ENCODE results near the gene JADE2.

DNA sequence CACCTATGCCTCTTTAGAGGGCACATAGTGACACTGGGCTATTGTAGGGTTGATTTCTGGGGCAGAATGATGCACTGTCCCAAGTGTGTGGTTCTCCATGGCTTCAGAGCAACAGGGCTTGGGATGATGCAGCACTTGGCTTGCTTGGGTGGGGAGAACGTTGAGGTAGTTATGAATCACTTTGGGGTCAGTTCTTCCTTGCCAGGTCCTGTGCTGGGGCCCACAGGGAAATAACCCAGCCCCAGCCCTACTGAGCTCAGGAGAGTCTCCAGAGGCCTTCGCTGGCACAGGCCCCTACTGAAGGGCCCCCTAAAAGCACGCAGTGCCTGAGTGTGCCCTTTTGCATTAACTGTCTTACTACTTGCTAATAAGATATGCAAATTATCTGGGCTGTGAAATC, 24.2 kb downstream of the JADE2 start:
- TF ChIP-seq, protein P1, sequence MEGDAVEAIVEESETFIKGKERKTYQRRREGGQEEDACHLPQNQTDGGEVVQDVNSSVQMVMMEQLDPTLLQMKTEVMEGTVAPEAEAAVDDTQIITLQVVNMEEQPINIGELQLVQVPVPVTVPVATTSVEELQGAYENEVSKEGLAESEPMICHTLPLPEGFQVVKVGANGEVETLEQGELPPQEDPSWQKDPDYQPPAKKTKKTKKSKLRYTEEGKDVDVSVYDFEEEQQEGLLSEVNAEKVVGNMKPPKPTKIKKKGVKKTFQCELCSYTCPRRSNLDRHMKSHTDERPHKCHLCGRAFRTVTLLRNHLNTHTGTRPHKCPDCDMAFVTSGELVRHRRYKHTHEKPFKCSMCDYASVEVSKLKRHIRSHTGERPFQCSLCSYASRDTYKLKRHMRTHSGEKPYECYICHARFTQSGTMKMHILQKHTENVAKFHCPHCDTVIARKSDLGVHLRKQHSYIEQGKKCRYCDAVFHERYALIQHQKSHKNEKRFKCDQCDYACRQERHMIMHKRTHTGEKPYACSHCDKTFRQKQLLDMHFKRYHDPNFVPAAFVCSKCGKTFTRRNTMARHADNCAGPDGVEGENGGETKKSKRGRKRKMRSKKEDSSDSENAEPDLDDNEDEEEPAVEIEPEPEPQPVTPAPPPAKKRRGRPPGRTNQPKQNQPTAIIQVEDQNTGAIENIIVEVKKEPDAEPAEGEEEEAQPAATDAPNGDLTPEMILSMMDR (tag by site-specific recombination; IDR thresholded peaks at IDR 0.05), result no peak
- TF ChIP-seq ZBTB17 (tag by site-specific recombination; IDR thresholded peaks at IDR 0.05), result no peak
- TF ChIP-seq HOXA7 (CRISPR knock-in tag; IDR thresholded peaks at IDR 0.05; ENCODE audit: borderline replicate concordance), result no peak
- TF ChIP-seq, protein P2, sequence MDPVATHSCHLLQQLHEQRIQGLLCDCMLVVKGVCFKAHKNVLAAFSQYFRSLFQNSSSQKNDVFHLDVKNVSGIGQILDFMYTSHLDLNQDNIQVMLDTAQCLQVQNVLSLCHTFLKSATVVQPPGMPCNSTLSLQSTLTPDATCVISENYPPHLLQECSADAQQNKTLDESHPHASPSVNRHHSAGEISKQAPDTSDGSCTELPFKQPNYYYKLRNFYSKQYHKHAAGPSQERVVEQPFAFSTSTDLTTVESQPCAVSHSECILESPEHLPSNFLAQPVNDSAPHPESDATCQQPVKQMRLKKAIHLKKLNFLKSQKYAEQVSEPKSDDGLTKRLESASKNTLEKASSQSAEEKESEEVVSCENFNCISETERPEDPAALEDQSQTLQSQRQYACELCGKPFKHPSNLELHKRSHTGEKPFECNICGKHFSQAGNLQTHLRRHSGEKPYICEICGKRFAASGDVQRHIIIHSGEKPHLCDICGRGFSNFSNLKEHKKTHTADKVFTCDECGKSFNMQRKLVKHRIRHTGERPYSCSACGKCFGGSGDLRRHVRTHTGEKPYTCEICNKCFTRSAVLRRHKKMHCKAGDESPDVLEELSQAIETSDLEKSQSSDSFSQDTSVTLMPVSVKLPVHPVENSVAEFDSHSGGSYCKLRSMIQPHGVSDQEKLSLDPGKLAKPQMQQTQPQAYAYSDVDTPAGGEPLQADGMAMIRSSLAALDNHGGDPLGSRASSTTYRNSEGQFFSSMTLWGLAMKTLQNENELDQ (tag by site-specific recombination; IDR thresholded peaks at IDR 0.05; ENCODE audit: low read depth), result no peak
- no peak for TF ChIP-seq ZBTB7A (tag by site-specific recombination; IDR thresholded peaks at IDR 0.05; ENCODE audit: low read depth)
- no peak for TF ChIP-seq ZNF677 (tag by site-specific recombination; IDR thresholded peaks at IDR 0.05)
- no peak for TF ChIP-seq KLF10 (tag by site-specific recombination; IDR thresholded peaks at IDR 0.05)
